EL (cell line): ENCODE data around the gene VAC14.
A peak's percentile ranks its signal among the peaks of the same experiment; 100 is the strongest.
"Not testable (repeated sequence)": the region's sequence is repeated elsewhere in the genome, so short reads cannot be mapped to it uniquely, and the experiment has no call there.

Experiments used
- DNase-seq: peaks from one replicate; pipeline ENCODE4 v3.0.0-alpha.2; 2016

The VAC14 gene

DNA sequence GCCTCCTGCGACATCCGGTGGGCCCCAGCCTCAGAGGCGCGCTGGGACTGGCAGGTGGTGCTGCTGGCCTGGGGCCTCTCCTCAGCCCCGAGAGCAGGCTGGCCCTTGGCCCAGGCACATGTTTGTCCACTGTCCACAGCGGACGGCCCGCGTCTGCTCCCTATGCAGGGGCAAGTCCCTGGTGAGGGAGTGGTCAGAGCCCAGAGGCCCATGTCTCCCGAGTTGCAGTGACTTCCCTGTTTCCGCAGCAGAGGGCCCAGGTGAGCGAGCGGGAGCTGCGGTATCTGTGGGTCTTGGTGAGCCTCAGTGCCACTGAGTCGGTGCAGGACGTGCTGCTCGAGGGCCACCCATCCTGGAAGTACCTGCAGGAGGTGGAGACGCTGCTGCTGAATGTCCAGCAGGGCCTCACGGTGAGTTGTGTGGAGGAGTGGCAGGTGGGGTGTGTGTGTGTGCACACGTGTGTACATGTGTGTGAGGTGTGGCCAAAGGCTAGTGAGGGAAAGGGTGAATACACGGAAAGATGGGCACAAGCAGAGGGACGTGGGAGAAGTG is 144.2 kb downstream of the VAC14 start:
- DNase-seq: no peak

DNA sequence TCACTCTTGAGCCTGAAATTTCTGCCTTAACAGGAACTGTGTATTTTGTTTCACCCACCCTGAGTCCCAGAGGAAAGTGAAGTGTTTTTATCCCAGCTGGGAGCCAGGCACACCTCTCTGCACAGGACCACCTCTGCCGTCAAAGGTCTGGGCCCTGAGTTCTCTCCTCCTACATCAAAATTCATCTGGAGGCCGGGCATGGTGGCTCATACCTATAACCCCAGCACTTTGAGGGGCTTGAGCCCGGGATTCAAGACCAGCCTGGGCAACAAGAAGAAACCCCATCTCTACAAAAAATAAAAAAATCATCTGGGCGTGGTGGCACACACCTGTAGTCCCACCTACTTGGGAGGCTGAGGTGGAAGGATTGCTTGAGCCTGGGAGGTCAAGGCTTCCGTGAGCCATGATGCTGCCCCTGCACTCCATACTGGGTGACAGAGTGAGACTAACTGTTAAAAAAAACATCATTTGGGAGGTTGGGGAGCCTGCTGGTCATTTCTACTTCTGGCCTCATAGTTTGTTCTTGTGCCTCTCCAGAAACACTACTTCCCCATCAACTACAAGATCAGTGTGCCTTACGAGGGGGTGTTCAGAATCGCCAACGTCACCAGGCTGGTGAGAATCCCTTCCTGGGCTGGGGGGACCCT is 144.8 kb downstream of the VAC14 start:
- no peak for DNase-seq

- peak; percentile 87 for DNase-seq
Observed at GRCh38 chr16:70653809-70654771, 146.9 kb downstream of the VAC14 start.

DNA sequence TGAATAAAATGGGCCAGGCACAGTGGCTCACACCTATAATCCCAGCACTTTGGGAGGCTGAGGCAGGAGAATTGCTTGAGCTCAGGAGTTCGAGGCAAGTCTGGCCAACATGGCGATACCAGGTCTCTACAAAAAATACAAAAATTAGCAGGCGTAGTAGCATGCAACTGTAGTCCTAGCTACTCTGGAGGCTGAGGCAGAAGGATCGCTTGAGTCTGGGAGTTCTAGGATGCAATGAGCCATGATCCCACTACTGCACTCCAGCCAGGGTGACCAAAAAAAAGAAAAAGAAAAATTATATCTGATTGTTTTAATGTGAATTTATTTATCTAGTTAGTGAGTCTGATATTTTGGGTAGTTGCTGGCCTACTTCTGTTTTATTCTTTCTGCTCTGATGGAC is 147.6 kb downstream of the VAC14 start:
- no peak for DNase-seq

GRCh38 chr16:70652322-70652721 is 148.6 kb downstream of the VAC14 start:
- DNase-seq: no peak

GRCh38 chr16:70651524-70651923 is 149.4 kb downstream of the VAC14 start:
- DNase-seq: no peak

GRCh38 chr16:70650216-70650615 is 150.7 kb downstream of the VAC14 start:
- DNase-seq: no peak

DNA sequence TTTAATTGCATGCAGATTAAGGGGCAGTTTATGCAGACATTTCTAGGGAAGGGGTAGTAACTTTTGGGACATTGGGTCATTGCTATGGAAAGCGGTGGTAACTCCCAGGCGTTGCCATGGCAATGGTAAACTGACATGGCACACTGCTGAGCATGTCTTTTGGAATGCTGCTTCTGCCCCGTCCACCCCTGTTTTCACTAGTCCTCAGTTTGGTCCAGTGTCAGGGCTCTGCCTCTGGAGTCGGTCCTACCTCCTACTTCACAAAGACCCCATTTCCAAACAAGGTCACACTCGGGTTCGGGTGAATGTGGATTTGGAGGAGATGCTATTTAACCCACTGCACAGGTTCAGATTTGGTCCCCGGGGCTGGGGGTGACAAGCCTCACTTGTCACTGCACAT is 151.7 kb downstream of the VAC14 start:
- peak; percentile 35 for DNase-seq

- no peak for DNase-seq
Observed at GRCh38 chr16:70648606-70649005, 152.4 kb downstream of the VAC14 start.

GRCh38 chr16:70647441-70648359 is 153.3 kb downstream of the VAC14 start:
- no peak for DNase-seq

DNA sequence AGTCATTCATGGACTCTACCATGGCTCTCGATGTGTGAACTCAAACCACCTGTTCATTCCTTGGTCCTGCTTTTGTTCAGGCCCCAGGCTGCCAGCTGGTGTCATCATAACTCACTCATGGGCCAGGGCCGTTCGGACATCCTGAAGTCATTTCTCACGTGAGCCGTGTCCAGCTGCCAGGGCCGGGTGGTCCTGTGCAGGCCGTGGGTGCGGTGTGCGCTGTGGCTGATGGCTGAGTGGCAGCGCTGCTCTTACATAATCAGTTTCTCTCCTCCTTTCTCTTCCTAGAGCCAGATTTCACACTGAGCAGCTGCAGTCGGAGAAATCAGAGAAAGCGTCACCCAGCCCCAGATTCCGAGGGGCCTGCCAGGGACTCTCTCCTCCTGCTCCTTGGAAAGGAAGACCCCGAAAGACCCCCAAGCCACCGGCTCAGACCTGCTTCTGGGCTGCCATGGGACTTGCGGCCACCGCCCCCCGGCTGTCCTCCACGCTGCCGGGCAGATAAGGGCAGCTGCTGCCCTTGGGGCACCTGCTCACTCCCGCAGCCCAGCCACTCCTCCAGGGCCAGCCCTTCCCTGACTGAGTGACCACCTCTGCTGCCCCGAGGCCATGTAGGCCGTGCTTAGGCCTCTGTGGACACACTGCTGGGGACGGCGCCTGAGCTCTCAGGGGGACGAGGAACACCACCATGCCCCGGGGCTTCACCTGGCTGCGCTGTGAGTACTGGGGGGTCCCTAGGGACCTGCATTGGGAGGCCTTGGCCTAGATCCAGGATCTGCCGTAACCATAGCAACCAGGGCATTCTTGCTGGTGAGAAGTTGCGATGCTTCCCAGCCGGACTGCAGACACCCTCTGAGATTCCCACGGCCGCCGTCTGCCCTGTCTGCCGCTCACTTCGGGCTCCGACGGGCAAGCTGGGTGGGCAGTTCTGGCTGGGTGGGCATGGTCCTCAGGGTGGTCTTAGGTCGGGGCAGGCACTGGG is 154.4 kb downstream of the VAC14 start, which contains the start of gene IL34:
TSS of gene IL34 (plus strand) at position 300 of the 982 bp plus-strand sequence. CDS start at position 689, 389 bp downstream.
- DNase-seq: no peak

DNA sequence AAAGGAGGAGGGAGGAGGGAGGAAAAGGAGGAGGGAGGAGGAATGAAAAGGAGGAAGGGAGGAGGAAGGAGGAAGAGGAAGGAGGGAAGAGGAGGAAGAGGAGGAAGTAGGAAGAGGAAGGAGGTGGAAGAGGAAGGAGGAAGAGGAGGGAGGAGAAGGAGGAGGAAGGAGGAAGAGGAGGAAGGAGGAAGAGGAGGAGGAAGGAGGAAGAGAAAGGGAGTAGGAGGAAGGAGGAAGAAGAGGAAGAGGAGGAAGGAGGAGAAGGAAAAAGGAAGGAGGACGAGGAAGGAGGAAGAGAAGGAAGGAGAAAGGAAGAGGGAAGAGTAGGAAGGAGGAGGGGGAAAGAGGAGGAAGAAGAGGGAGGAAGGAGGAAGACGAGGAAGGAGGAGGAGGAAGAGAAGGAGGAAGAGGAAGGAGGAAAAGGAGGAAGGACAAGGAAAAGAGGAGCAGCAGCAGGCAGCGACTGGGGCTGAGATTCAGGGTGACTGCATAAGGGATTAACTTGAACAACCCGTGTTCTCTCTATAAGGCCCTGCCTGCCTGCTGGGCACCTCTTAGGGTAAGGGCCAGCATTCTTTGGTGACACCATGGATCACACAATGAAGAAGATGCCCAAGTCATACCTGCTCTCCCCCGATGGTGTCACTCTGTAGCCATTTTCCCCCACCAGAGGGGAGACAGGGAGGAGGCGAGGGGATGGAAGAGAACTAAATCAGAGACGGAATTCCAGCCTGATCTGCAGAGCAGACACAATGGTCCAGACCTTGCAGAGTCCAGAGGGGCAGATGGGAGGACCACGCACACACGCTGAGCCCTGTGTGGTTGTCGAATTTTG is 156.0 kb downstream of the VAC14 start:
- no peak for DNase-seq

DNA sequence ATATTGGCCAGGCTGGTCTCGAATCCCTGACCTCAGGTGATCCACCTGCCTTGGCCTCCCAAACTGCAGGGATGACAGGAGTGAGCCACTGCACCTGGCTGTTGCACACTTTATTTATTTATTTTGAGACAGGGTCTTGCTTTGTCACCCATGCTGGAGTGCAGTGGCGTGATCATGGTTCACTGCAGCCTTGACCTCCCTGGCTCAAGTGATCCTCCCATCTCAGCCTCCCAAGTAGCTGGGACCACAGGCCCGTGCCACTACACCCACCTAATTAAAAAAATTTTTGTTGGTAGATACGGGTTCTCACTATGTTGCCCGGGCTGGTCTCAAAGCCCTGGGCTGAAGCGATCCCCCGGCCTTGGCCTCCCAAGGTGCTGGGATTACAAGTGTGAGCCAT is 157.7 kb downstream of the VAC14 start:
- not testable (repeated sequence) for DNase-seq

DNA sequence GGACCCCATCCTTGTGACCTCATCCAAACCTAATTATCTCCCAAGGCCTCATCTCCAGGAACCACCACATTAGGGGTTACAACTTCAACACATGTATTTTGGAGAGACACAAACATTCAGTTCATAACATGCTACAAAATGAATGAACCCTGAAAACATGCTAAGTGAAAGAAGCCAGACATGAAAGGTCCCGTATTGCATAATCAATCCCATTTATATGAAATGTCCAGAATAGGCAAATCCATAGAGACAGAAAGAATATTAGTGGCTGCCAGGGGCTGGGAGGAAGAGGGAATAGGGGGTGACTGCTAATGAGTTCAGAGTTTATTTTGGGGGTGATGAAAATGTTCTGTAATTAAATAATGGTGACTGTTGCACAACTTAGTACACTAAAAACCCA is 158.3 kb downstream of the VAC14 start:
- DNase-seq: no peak

GRCh38 chr16:70638814-70639792 is 161.9 kb downstream of the VAC14 start:
- peak; percentile 45 for DNase-seq
